ENCODE measurements around the gene FUT9. TPM values are rescaled to one million over a fixed set of nuclear protein-coding genes. Genes with fewer than 3 reads are reported as not detected.

Gene FUT9
- total RNA-seq, 6 experiments from 2014 or later, result not detected

- no peaks in the 10 kb centered on the region for H3K36me3 ChIP-seq
- no peaks in the 10 kb centered on the region for H3K4me1 ChIP-seq
- TF ChIP-seq, protein P1, sequence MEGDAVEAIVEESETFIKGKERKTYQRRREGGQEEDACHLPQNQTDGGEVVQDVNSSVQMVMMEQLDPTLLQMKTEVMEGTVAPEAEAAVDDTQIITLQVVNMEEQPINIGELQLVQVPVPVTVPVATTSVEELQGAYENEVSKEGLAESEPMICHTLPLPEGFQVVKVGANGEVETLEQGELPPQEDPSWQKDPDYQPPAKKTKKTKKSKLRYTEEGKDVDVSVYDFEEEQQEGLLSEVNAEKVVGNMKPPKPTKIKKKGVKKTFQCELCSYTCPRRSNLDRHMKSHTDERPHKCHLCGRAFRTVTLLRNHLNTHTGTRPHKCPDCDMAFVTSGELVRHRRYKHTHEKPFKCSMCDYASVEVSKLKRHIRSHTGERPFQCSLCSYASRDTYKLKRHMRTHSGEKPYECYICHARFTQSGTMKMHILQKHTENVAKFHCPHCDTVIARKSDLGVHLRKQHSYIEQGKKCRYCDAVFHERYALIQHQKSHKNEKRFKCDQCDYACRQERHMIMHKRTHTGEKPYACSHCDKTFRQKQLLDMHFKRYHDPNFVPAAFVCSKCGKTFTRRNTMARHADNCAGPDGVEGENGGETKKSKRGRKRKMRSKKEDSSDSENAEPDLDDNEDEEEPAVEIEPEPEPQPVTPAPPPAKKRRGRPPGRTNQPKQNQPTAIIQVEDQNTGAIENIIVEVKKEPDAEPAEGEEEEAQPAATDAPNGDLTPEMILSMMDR (IDR thresholded peaks at IDR 0.05), result no peak
- TF ChIP-seq POLR2A (IDR thresholded peaks at IDR 0.05), result no peak
- ATAC-seq (no peak), DNase-seq (no peak)
- H3K27ac ChIP-seq, result no peak overlapping the region
- no peak overlapping the region for H3K4me3 ChIP-seq
- no peaks in the 10 kb centered on the region for H3K27me3 ChIP-seq
- H3K9me3 ChIP-seq, result no peaks in the 10 kb centered on the region
- intact Hi-C loops (cut with DNase I), result no loop called here
Observed at GRCh38 chr6:96153775-96154174, 138.0 kb downstream of the FUT9 start.

DNA sequence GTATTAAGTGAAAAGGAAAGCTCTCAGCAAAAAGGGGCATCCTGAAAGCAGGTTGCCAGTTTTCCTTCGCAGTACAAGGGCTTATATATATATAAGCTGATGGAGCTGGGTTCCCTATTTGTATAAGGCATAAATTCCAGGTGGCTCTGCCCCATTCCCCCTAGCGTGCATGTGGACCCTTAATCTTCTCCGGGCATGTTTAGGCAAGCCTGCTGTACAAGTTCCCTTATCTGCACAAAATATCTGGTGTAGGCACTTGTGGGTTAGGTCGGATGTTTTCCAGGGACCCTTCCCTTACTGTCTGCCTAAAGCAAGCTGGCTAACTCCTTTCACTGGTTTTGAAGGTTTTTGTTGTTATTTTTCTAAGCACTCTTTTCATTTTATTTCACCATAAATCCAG is 140.7 kb downstream of the FUT9 start:
- ATAC-seq (no peak), DNase-seq (no peak)
- no peaks in the 10 kb centered on the region for H3K36me3 ChIP-seq
- H3K27me3 ChIP-seq, result no peaks in the 10 kb centered on the region
- WGBS (ENCODE audit: insufficient coverage, low coverage, low lambda C conversion rate, missing lambda C conversion rate), result 29% methylated on average over 2 of the region's 4 CpGs
- TF ChIP-seq, protein P1 (IDR thresholded peaks at IDR 0.05), result no peak
- TF ChIP-seq POLR2A (IDR thresholded peaks at IDR 0.05), result no peak
- H3K4me3 ChIP-seq, result no peak overlapping the region
- intact Hi-C loops (cut with DNase I), result no loop called here
- no peaks in the 10 kb centered on the region for H3K4me1 ChIP-seq
- no peaks in the 10 kb centered on the region for H3K9me3 ChIP-seq
- H3K27ac ChIP-seq, result no peak overlapping the region

DNA sequence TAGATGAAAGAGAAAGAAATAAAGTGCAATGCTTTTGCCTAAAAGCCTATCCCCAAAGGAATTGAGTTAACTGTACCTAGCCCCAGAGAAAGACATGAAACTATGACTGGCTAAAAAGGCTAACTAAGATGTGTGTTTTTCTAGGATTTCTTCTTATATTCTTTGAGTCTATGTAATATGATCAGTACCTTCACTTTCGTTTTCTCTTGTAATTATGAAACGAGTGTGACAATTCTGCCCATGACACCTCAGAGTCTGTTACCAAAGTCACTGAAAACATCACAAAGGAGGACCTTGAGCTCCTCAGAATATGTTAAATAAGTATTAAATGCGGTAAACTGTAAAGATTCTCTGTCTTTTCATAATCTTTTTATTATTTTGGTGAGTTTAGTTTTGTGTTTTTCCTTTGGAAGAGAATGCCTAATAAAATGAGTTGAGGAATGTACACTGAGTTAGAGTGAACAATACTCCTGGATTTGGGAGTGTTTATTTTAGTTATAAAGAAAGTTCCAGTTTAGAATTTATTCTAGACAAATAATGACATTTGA is 141.3 kb downstream of the FUT9 start:
- intact Hi-C loops (cut with DNase I), result no loop called here
- TF ChIP-seq POLR2A (IDR thresholded peaks at IDR 0.05), result no peak
- TF ChIP-seq, protein P1 (IDR thresholded peaks at IDR 0.05), result no peak
- no peaks in the 10 kb centered on the region for H3K36me3 ChIP-seq
- DNase-seq (no peak), ATAC-seq (no peak)
- no peaks in the 10 kb centered on the region for H3K4me1 ChIP-seq
- H3K9me3 ChIP-seq, result no peaks in the 10 kb centered on the region
- H3K4me3 ChIP-seq, result no peak overlapping the region
- WGBS (ENCODE audit: insufficient coverage, low coverage, low lambda C conversion rate, missing lambda C conversion rate), result 33% methylated on average over 3 of the region's 3 CpGs
- H3K27me3 ChIP-seq, result no peaks in the 10 kb centered on the region
- no peak overlapping the region for H3K27ac ChIP-seq

- Histone ChIP-seq H3K36me3 (no peaks in the 10 kb centered on the region), H3K27me3 (no peaks in the 10 kb centered on the region), H3K9me3 (no peaks in the 10 kb centered on the region), H3K4me3 (no peak overlapping the region), H3K4me1 (no peaks in the 10 kb centered on the region), H3K27ac (no peak overlapping the region)
- intact Hi-C loops (cut with DNase I), result no loop called here
- ATAC-seq (no peak), DNase-seq (no peak)
- TF ChIP-seq POLR2A (IDR thresholded peaks at IDR 0.05), result no peak
- TF ChIP-seq, protein P1 (IDR thresholded peaks at IDR 0.05), result no peak
- 8% methylated on average over 2 of the region's 2 CpGs for WGBS (ENCODE audit: insufficient coverage, low coverage, low lambda C conversion rate, missing lambda C conversion rate)
Observed at GRCh38 chr6:96162711-96163120, 146.9 kb downstream of the FUT9 start.

- Histone ChIP-seq H3K4me3 (no peak overlapping the region), H3K36me3 (no peaks in the 10 kb centered on the region), H3K9me3 (no peaks in the 10 kb centered on the region), H3K4me1 (no peaks in the 10 kb centered on the region), H3K27ac (no peak overlapping the region), H3K27me3 (no peaks in the 10 kb centered on the region)
- intact Hi-C loops (cut with DNase I), result no loop called here
- ATAC-seq (no peak), DNase-seq (no peak)
- TF ChIP-seq, protein P1 (IDR thresholded peaks at IDR 0.05), result no peak
- no peak for TF ChIP-seq POLR2A (IDR thresholded peaks at IDR 0.05)
Observed at GRCh38 chr6:96164802-96165201, 149.0 kb downstream of the FUT9 start.
